A673 (cell line): Measurements from ENCODE around the gene KRT36. TPM values are rescaled to one million over a fixed set of nuclear protein-coding genes. Genes with fewer than 3 reads are reported as not detected.

ENCODE experiments used
- BruUV-seq: library from RNA; stranded (reverse); fragments of 400-500 nt; replicated peaks from 2 replicates; lab custom pipeline; 2021; lab: Mats Ljungman, UMichigan
- CTCF ChIA-PET: fragments of 300-600 bp; sonication (Branson Sonifier 250); formaldehyde crosslinking; loops from one replicate; lab custom pipeline; 2022; ENCODE audit warnings: antibody characterized with exemption; lab: Charles Lee
- POLR2A ChIA-PET: fragments of 300-600 bp; sonication (Branson Sonifier 250); formaldehyde crosslinking; loops from one replicate; lab custom pipeline; 2022; ENCODE audit warnings: antibody characterized with exemption; ENCODE audit not compliant: low non-redundant PET; lab: Charles Lee
- DNase-seq: peaks from one replicate; pipeline ENCODE4 v3.0.0-alpha.2; 2015; ENCODE audit warnings: low spot score
- H3K27ac ChIP-seq: fragments of 200-600 bp; sonication (generic); 2 replicates; pipeline ENCODE4 v1.5.1; 2016; ENCODE audit warnings: mixed run types, low read depth, mild to moderate bottlenecking, mixed read lengths, antibody characterized with exemption, low read length; ENCODE audit not compliant: poor library complexity, severe bottlenecking
- H3K27me3 ChIP-seq: fragments of 200-600 bp; sonication (generic); replicated peaks from 2 replicates; pipeline ENCODE4 v1.6.1; 2017; ENCODE audit warnings: mixed run types, low read depth, mild to moderate bottlenecking, mixed read lengths, antibody characterized with exemption, low read length; ENCODE audit not compliant: insufficient read depth, poor library complexity
- H3K36me3 ChIP-seq: fragments of 200-600 bp; sonication (generic); 2 replicates; pipeline ENCODE4 v1.6.1; 2016; ENCODE audit warnings: mixed run types, mild to moderate bottlenecking, mixed read lengths, antibody characterized with exemption, low read length; ENCODE audit not compliant: insufficient read depth, poor library complexity, severe bottlenecking
- H3K4me1 ChIP-seq: fragments of 200-600 bp; sonication (generic); 2 replicates; pipeline ENCODE4 v1.6.1; 2017; ENCODE audit warnings: mixed run types, mild to moderate bottlenecking, mixed read lengths, antibody characterized with exemption, low read length; ENCODE audit not compliant: insufficient read depth, poor library complexity, severe bottlenecking
- H3K4me3 ChIP-seq: fragments of 200-600 bp; sonication (generic); 2 replicates; pipeline ENCODE4 v1.5.1; 2016; ENCODE audit warnings: low read depth, mixed run types, mild to moderate bottlenecking, mixed read lengths, low read length; ENCODE audit not compliant: poor library complexity, severe bottlenecking
- H3K9me3 ChIP-seq: fragments of 200-600 bp; sonication (generic); 2 replicates; pipeline ENCODE4 v1.6.1; 2016; ENCODE audit warnings: mixed run types, low read depth, mild to moderate bottlenecking, mixed read lengths, antibody characterized with exemption, low read length; ENCODE audit not compliant: poor library complexity, severe bottlenecking
- EZH2 ChIP-seq: fragments of 200-600 bp; sonication (generic); IDR thresholded peaks from 2 replicates; pipeline ENCODE4 v1.6.1; 2017; ENCODE audit warnings: borderline replicate concordance, low read depth, mild to moderate bottlenecking, mixed read lengths, antibody characterized with exemption, low read length; ENCODE audit not compliant: poor library complexity, severe bottlenecking
- intact Hi-C: fragments of 100-400 bp; cut with micrococcal nuclease; formaldehyde crosslinking; loops from one replicate; pipeline ENCODE4 v1.10.0; 2022; ENCODE audit not compliant: unreplicated experiment
- total RNA-seq: library from RNA; stranded (reverse); gene quantifications from 2 replicates; pipeline ENCODE4 v1.2.3, GENCODE V29; 2021
- TF ChIP-seq, protein P1 (sequence below): fragments of 300-800, 200-600 bp; sonication (generic); conservative IDR thresholded peaks from 2 replicates; pipeline ENCODE4 v1.5.1; 2017; ENCODE audit warnings: low read depth, mild to moderate bottlenecking, antibody characterized with exemption, low read length, moderate library complexity, mixed read lengths

KRT36 gene
- total RNA-seq, 1 experiment from 2014 or later, result not detected

DNA sequence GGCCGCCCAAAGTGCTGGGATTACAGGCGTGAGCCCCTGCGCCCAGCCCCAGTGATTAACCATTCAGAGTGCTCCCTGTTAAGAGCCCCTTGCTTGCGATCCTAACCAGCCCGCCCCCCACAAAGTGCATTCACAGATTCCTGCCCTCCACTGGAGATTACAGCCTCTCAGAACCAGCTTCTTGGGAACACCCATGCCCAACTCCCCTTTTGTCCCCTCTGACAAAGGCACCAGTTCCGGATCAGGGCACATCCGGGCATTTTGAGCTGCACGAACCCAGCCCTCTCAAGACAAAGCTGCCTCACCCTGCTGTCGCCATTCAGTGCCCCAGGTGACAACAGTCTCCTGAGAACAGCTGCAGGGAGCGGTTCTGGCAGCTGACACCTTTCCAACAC is 39.2 kb upstream of the KRT36 start:
- H3K4me1 ChIP-seq, result no peaks in the 10 kb centered on the region
- no peaks in the 10 kb centered on the region for H3K36me3 ChIP-seq
- H3K27ac ChIP-seq, result no peak overlapping the region
- POLR2A ChIA-PET, result no interaction called here
- no TSS peak for BruUV-seq
- CTCF ChIA-PET, result no interaction called here
- no peak overlapping the region for H3K4me3 ChIP-seq
- H3K27me3 ChIP-seq, result no peaks in the 10 kb centered on the region
- no peak for DNase-seq
- no peak for TF ChIP-seq EZH2
- TF ChIP-seq, protein P1, sequence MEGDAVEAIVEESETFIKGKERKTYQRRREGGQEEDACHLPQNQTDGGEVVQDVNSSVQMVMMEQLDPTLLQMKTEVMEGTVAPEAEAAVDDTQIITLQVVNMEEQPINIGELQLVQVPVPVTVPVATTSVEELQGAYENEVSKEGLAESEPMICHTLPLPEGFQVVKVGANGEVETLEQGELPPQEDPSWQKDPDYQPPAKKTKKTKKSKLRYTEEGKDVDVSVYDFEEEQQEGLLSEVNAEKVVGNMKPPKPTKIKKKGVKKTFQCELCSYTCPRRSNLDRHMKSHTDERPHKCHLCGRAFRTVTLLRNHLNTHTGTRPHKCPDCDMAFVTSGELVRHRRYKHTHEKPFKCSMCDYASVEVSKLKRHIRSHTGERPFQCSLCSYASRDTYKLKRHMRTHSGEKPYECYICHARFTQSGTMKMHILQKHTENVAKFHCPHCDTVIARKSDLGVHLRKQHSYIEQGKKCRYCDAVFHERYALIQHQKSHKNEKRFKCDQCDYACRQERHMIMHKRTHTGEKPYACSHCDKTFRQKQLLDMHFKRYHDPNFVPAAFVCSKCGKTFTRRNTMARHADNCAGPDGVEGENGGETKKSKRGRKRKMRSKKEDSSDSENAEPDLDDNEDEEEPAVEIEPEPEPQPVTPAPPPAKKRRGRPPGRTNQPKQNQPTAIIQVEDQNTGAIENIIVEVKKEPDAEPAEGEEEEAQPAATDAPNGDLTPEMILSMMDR, result no peak
- intact Hi-C loops, result no loop called here
- no peaks in the 10 kb centered on the region for H3K9me3 ChIP-seq

GRCh38 chr17:41527063-41528023 is 37.6 kb upstream of the KRT36 start:
- H3K36me3 ChIP-seq, result no peaks in the 10 kb centered on the region
- no peak for TF ChIP-seq EZH2
- TF ChIP-seq, protein P1, result no peak
- H3K27me3 ChIP-seq, result no peaks in the 10 kb centered on the region
- peak overlapping the region; percentile 19 for H3K4me3 ChIP-seq
- BruUV-seq, result no TSS peak
- no peaks in the 10 kb centered on the region for H3K4me1 ChIP-seq
- H3K9me3 ChIP-seq, result no peaks in the 10 kb centered on the region
- intact Hi-C loops, result no loop called here
- H3K27ac ChIP-seq, result no peak overlapping the region
- no peak for DNase-seq
- ChIA-PET CTCF (no interaction called here), POLR2A (no interaction called here)

DNA sequence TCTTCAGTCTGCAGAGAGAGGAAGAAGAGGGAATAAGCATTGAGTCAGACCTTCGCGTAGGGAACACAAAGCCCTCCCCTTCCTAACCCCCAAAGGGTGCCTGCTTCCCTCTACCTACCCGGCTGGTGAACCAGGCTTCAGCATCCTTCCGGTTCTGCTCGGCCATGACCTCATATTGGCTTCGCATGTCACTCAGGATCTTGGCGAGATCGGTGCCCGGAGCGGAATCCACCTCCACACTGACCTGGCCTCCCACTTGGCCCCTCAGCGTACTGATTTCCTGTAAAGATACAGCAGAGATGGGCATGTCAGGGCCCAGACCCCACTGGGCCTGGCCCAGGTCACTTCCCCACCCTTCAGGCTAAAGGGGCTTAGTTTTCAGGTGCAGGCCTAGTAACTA is 34.6 kb upstream of the KRT36 start:
- DNase-seq, result no peak
- no peaks in the 10 kb centered on the region for H3K9me3 ChIP-seq
- H3K4me1 ChIP-seq, result no peaks in the 10 kb centered on the region
- CTCF ChIA-PET, result no interaction called here
- no peaks in the 10 kb centered on the region for H3K36me3 ChIP-seq
- no peaks in the 10 kb centered on the region for H3K27me3 ChIP-seq
- intact Hi-C loops, result no loop called here
- no TSS peak for BruUV-seq
- TF ChIP-seq, protein P1, result no peak
- TF ChIP-seq EZH2, result no peak
- POLR2A ChIA-PET, result no interaction called here
- no peak overlapping the region for H3K27ac ChIP-seq
- no peak overlapping the region for H3K4me3 ChIP-seq
